ENCODE measurements around the gene CENPVL3. TPM values are rescaled to one million over a fixed set of nuclear protein-coding genes. Genes with fewer than 3 reads are reported as not detected.
A peak's percentile ranks its signal among the peaks of the same experiment; 100 is the strongest.
"Not testable (repeated sequence)": the region's sequence is repeated elsewhere in the genome, so short reads cannot be mapped to it uniquely, and the experiment has no call there.

Gene CENPVL3
- not detected in 2 replicates for total RNA-seq (2014; rRNA removed; shearing (Covaris generic))
- not detected in 2 replicates for polyA plus RNA-seq (2015; cell fraction: cytosol; rRNA removed)
- not detected in 2 replicates for polyA plus RNA-seq (2015; cell fraction: nucleus; rRNA removed)

DNA sequence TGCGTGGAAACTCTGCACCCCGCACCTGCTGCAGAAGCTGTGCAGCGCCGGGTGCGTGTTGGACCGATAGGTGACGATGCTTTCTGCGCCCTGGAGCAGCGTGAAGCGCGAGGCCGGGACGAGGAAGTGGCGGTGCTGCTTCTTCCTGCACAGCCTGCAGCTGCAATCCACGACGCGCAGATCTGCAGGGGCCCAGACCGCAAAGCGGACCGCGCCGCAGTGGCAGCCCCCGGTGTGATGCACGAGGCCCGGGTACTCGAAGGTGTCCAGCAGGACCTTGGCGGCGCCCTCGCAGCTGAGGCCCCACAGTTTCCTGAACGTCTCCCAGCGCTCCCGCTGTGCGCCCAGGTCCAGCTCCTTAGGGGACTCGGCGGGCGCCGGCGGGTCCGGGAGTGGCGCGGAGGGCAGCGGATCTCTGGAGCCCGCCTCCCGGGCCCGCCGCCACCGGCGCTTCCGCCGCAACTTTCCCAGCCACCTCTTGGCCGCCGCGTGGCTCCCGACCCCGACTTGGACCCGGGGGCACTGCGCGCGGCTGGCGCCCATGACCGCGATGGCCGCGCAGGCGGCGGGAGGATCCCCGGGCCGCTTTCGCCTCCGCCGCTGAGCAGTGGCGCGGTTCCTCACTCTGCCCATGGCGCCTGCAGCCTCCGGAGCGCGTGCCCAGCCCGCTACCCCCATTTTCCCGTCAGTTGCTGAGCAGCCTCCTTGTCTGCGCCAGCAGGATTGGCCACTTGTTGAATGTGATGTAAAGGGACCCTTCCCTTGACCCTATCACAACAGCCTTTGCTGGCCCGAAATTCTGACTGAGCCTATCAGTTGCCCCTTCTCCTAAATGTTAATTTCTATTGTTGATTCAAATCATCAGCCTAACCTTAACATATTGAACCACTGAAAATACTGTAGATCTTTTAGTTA is at the start of gene CENPVL3:
Gene CENPVL3 (minus strand): TSS at position 672 of the 915 bp plus-strand sequence. CDS start 39 bp downstream, at position 633.
- not testable (repeated sequence) for DNase-seq (ENCODE audit: low read depth)

- no peak for DNase-seq (ENCODE audit: low read depth)
Observed at GRCh38 chrX:51665981-51666380, 47.3 kb upstream of the CENPVL3 start.

DNA sequence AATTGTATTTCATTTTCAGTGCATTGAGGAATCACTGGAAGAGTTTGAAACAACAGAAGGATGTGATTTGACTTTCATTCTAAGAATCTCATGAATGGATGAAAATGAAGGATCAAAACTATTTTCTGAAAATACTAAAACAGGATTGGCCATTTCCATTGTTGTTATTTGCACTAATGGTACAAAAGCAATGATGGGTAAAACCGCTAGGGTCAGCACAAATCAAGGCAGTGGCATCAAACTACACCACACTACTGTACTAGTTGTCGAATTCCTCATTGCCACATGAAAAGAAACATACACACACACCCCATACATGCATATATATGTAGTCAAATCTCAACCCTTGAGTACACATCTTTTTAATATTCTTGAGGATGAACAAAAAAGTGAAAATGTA is 24.7 kb upstream of the CENPVL3 start:
- no peak for DNase-seq (ENCODE audit: low read depth)

GRCh38 chrX:51641421-51642021 is 22.8 kb upstream of the CENPVL3 start:
- DNase-seq (ENCODE audit: low read depth): peak; percentile 0

- DNase-seq (ENCODE audit: low read depth): not testable (repeated sequence)
Observed at GRCh38 chrX:51636511-51636910, 17.8 kb upstream of the CENPVL3 start.

DNA sequence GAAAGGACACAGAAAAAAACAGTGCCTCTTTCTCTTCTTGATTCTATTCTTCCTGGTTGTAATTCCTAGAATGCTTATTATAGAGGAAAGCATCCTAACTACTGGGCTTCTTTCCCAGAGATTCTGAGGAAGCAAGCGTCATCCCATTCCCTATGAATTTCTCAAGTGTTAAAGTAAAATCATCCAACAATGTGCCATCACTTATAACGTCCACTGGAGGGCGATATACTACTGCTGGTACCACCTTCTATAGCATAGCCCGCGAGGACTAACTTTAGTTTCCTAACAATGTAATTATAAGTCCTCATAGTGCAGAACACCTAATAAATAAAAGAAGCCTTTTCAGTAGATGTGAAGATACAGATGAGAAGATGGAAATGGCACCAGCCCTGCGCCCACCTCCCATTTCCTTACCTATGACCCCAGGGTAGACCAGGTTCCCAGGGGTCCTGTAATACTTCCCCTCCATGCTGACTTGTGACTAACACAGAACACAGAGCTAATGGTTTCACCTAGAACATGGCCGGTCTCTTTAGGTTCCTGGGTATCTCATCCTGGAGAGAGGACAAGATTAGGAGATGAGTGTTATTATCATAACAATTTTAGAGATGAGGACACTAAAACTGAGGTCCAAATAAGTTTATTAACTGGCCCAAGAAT is 4.2 kb downstream of the CENPVL3 start:
- peak; percentile 5 for DNase-seq (ENCODE audit: low read depth)

GRCh38 chrX:51608766-51609165 is 9.9 kb downstream of the CENPVL3 start:
- peak; percentile 1 for DNase-seq (ENCODE audit: low read depth)

DNA sequence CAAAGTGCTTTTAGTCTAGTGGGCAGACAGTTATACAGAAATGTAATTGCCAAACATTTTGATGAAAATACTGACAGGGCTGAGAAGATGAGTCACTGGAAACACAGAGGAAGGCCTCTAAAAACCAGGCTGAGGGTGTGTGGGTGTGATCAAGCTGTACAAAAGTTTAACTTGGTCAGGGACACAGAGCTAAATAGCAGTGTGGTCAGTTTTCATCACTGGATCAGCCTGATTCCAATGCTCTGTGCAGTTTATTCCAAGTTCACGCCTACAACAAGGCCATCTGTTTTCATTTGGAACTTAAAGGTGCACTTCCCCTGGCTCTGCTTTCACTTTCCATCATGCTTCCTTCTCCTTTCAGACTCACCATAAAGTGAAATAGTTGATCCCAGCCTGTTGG is 10.6 kb downstream of the CENPVL3 start:
- no peak for DNase-seq (ENCODE audit: low read depth)

DNA sequence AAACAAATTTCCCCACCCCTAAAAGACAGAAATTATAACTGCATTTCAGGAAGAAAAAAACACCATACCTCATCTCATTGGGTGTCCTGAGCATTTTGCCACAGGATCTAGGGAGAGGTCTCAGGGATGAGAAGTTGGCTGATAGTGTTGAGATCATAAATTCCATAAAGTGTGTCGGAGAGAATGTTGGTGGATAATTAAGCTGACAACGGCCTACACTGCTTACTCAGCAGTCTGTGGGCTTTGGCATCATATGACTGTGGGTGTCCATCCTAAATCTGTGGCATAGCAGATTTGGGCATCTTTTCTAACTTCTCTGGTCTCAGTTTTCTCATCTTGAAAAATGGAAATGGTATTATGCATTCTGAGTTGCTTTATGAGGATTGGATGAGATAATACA is 12.3 kb downstream of the CENPVL3 start:
- DNase-seq (ENCODE audit: low read depth): no peak

DNA sequence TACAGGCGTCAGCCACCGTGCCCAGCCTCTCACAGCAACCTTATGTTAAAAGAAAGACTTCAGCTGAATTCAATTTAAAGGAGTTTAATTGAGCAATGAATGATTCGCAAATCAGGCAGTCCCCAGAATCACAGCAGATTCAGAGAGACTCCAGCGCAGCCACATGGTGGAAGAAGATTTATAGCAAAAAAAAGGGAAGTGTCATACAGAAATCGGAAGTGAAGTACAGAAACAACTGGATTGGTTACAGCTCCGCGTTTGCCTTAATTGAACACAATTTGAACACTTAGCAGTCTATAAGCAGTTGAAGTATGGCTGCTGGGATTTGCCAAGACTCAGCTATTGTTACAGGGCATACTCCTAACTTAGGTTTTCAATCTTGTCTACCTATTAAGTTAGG is 19.8 kb downstream of the CENPVL3 start:
- DNase-seq (ENCODE audit: low read depth): no peak

DNA sequence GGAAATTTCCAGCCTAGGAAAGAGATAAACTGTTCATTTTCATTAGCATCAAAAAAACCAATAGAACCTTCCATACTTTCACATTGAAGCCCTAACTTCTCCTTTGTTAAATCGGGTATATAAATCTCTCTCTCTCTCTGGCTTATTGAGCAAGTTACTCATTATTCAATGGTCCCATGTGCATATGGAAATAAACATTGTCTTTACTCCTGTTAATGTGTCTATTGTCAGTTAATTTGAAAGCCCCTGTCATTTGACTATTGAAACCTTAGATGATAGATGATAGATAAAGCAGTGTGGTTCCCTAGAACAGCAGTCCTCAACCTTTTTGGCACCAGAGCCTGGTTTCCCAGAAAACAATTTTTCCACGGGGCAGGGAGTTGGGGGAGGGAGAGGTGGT is 46.8 kb downstream of the CENPVL3 start:
- DNase-seq (ENCODE audit: low read depth): no peak

DNA sequence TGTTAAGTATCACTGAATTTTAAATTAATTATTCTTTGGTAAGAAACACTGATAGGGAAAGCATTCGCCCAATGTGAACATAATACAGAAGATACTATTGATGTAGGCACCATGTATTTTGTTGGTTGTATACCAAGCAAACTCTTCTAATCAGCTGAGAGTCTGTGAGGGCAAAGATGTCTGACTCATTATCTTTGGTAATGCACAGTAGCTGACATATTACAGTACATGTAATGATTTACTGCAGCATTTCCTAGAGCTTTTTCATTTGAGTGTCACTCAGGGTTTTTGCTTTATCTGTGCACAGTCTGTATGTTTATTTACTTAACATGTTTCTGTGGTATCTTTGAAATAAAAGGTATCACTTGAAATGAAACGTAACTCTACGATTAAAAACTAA is 49.2 kb downstream of the CENPVL3 start:
- DNase-seq (ENCODE audit: low read depth): no peak

- peak; percentile 72 for DNase-seq (ENCODE audit: low read depth)
Observed at GRCh38 chrX:51568586-51568985, 50.1 kb downstream of the CENPVL3 start.

Other genes with a start within 250 kb of the CENPVL3 start
- gene NUDT11, start 122.3 kb downstream of the CENPVL3 start, total RNA-seq (2014; rRNA removed; shearing (Covaris generic)): 6.4 and 6.8 TPM in 2 replicates
- gene CENPVL2, start 63.9 kb upstream of the CENPVL3 start, total RNA-seq (2014; rRNA removed; shearing (Covaris generic)): not detected in 2 replicates
- not detected in 2 replicates for gene CENPVL1, start 91.6 kb upstream of the CENPVL3 start, total RNA-seq (2014; rRNA removed; shearing (Covaris generic))
- gene GSPT2, start 124.5 kb upstream of the CENPVL3 start, total RNA-seq (2014; rRNA removed; shearing (Covaris generic)): 7.4 and 7.5 TPM in 2 replicates

Data from HT1080 (cell line).